Measurements from ENCODE around the gene UBTD2. TPM values are rescaled to one million over a fixed set of nuclear protein-coding genes. Genes with fewer than 3 reads are reported as not detected.

UBTD2 gene
- total RNA-seq, 1 donor from 2014 or later, result 6.8 TPM

DNA sequence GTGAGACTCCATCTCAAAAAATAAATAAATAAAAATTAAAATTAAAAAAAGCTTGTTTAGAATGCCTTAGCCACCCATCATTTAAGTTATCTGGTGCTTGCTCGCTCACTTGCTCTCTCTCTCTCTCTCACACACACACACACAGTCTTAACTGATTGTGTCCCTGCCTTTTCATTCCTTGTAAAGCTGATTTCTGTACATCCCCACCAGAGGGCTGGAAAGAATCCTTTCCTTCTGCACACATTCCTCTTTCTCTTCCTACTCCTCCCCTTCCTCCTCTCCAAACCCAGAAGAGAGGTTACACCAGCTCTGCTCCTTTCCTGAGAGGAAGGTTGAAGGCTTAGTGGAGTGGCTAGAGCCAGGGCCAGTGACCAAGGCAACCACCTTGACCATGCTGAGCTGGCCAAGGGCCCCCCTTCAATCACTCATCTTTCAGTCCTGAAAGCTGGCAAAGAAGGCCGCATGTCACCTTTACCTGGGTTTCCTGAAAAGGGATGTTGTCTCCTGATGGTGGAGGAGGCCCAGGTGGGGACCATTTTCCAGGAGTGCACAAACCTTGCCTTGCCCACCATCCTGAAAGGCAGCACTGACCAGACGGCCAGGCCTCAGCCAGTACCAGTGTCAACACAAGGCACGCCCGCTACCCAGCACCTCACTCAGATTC, 121.1 kb downstream of the UBTD2 start:
- no peaks in the 10 kb centered on the region for H3K9me3 ChIP-seq
- H3K27me3 ChIP-seq, result no peaks in the 10 kb centered on the region
- H3K27ac ChIP-seq, result no peak overlapping the region
- intact Hi-C loops (cut with DNase I), result no loop called here
- H3K36me3 ChIP-seq, result no peaks in the 10 kb centered on the region
- no peak for TF ChIP-seq CTCF (IDR thresholded peaks at IDR 0.05)
- no peak overlapping the region for H3K4me3 ChIP-seq
- DNase-seq (ENCODE audit: low spot score in 2 of 2), result no peak
- H3K4me1 ChIP-seq, result no peaks in the 10 kb centered on the region

DNA sequence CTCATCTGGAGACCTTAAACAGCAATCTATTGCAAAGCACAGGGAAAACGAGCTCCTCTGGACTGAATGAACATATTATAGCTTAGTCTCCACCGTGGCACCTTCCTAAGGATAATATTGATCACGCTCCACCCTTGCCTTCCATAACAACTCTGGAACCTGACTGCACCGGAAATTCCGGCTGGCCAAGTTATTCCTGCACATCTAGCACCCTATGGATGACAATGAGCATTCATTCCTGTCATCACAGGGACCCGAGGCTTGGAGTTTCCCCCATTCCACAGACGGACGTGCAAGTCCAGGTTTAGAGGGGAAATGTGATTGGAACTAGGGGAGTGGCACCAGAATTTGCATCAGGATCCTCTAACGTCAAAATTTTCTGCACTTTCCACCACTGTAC, 123.1 kb downstream of the UBTD2 start:
- no peak for TF ChIP-seq CTCF (IDR thresholded peaks at IDR 0.05)
- intact Hi-C loops (cut with DNase I), result no loop called here
- Histone ChIP-seq H3K36me3 (peaks cover 9% of the 10 kb centered on the region in 2 donors), H3K27me3 (no peaks in the 10 kb centered on the region), H3K9me3 (no peaks in the 10 kb centered on the region), H3K4me3 (no peak overlapping the region), H3K27ac (no peak overlapping the region), H3K4me1 (no peaks in the 10 kb centered on the region)
- no peak for DNase-seq (ENCODE audit: low spot score in 2 of 2)

Other genes starting within 250 kb of the UBTD2 start
- gene STK10, start 95.5 kb downstream of the UBTD2 start, total RNA-seq, result 18.4 TPM
- gene EFCAB9, start 89.6 kb downstream of the UBTD2 start, total RNA-seq, result not detected
- gene SH3PXD2B, start 170.8 kb upstream of the UBTD2 start, total RNA-seq, result 60.8 TPM

Data from ascending aorta (tissue), 2 donors.